AG04450 (cell line): ENCODE results near the gene WDR18. TPM values are rescaled to one million over a fixed set of nuclear protein-coding genes. Genes with fewer than 3 reads are reported as not detected.

Experiments
- CTCF ChIA-PET: fragments of 300-600, 350-600 bp; formaldehyde crosslinking; extraction: SDS; loops from one replicate; lab custom pipeline; 2022; ENCODE audit warnings: antibody characterized with exemption, inconsistent platforms; lab: Charles Lee
- POLR2A ChIA-PET: fragments of 350-600 bp; formaldehyde crosslinking; extraction: SDS; loops from one replicate; lab custom pipeline; 2021; ENCODE audit warnings: antibody characterized with exemption, inconsistent platforms; lab: Yijun Ruan, JAX
- DNase-seq: peaks from one replicate; pipeline ENCODE4 v3.0.0-alpha.2; 2011; ENCODE audit warnings: low read depth, low spot score
- H3K27ac ChIP-seq: one replicate; pipeline ENCODE4 v1.5.1; 2012; ENCODE audit warnings: low read depth, low read length, control low read depth
- H3K27me3 ChIP-seq: one replicate; pipeline ENCODE4 v1.6.0; 2012; ENCODE audit warnings: low read length; ENCODE audit not compliant: control insufficient read depth, insufficient read depth
- H3K4me3 ChIP-seq: 2 replicates; pipeline ENCODE4 v1.5.1; 2011; ENCODE audit warnings: mild to moderate bottlenecking, low read depth, low read length, control low read depth
- H3K9me3 ChIP-seq: 2 replicates; pipeline ENCODE4 v1.5.1; 2012; ENCODE audit warnings: low read length; ENCODE audit not compliant: control insufficient read depth, insufficient read depth
- CTCF ChIP-seq: IDR thresholded peaks from 2 replicates; pipeline ENCODE4 v1.5.1; 2011; ENCODE audit warnings: low read depth, low read length, control low read depth, inconsistent platforms
- polyA plus RNA-seq: library from polyadenylated mRNA; depleted of rRNA; stranded (reverse); fragments of >200 nt; gene quantifications from 2 replicates; pipeline ENCODE4 v1.2.3, GENCODE V29; 2011

WDR18 gene
- polyA plus RNA-seq, 1 experiment = 24.5 TPM

- no peak for TF ChIP-seq CTCF
- ChIA-PET POLR2A (interaction anchor here (0.6 kb wide), 1 partner anchor 21 kb away, joined by 5 read pairs; no protein-coding TSS in a partner anchor), CTCF (no interaction called here)
- Histone ChIP-seq H3K9me3 (peaks cover 7% of the 10 kb centered on the region; the same call in 1 of the 2 replicates), H3K27me3 (no peaks in the 10 kb centered on the region), H3K4me3 (no peak overlapping the region), H3K27ac (peak overlapping the region; percentile 31)
- no peak for DNase-seq
Measured at GRCh38 chr19:941292-942132, 42.6 kb upstream of the WDR18 start.

GRCh38 chr19:942133-942645 lies 42.0 kb upstream of the WDR18 start:
- Histone ChIP-seq H3K4me3 (no peak overlapping the region), H3K27me3 (no peaks in the 10 kb centered on the region), H3K27ac (no peak overlapping the region), H3K9me3 (peaks cover 7% of the 10 kb centered on the region; the same call in 1 of the 2 replicates)
- ChIA-PET CTCF (no interaction called here), POLR2A (interaction anchor here (0.6 kb wide), 1 partner anchor 20 kb away, joined by 5 read pairs; no protein-coding TSS in a partner anchor)
- no peak for TF ChIP-seq CTCF
- DNase-seq = no peak

GRCh38 chr19:943551-944170 lies 40.5 kb upstream of the WDR18 start:
- Histone ChIP-seq H3K4me3 (no peak overlapping the region), H3K27ac (no peak overlapping the region), H3K9me3 (peaks cover 7% of the 10 kb centered on the region; the same call in 1 of the 2 replicates), H3K27me3 (no peaks in the 10 kb centered on the region)
- ChIA-PET CTCF (no interaction called here), POLR2A (no interaction called here)
- no peak for TF ChIP-seq CTCF
- DNase-seq = no peak

GRCh38 chr19:944171-944567 lies 40.0 kb upstream of the WDR18 start:
- DNase-seq = no peak
- POLR2A ChIA-PET = no interaction called here
- no peak overlapping the region for H3K27ac ChIP-seq

More at GRCh38 chr19:944171-944567, 40.0 kb upstream of the WDR18 start:
- CTCF ChIA-PET = no interaction called here
- no peak overlapping the region for H3K4me3 ChIP-seq
- H3K9me3 ChIP-seq = peaks cover 7% of the 10 kb centered on the region; the same call in 1 of the 2 replicates
- H3K27me3 ChIP-seq = no peaks in the 10 kb centered on the region
- no peak for TF ChIP-seq CTCF
